Uterus (tissue), 4 donors: ENCODE data around the gene ZNF224. TPM values are rescaled to one million over a fixed set of nuclear protein-coding genes. Genes with fewer than 3 reads are reported as not detected.
A peak's percentile ranks its signal among the peaks of the same experiment; 100 is the strongest.

Source experiments
- DNase-seq, 2 donors: peaks; one replicate each; pipeline ENCODE4 v3.0.0-alpha.2; 2019 to 2020
- H3K27ac ChIP-seq, 2 donors: fragments of 200-600 bp; sonication (generic); 1 replicate in 1 of 2; 2 replicates in 1 of 2; pipeline ENCODE4 v1.5.1; 2016 to 2018
- H3K27me3 ChIP-seq, 2 donors: fragments of 200-600 bp; sonication (generic); one replicate each; pipeline ENCODE4 v1.5.1; 2018 to 2019; ENCODE audit warnings: control low read depth in 1 of 2
- H3K36me3 ChIP-seq, 2 donors: fragments of 200-600 bp; sonication (generic); one replicate each; pipeline ENCODE4 v1.5.1; 2019; ENCODE audit warnings: control low read depth in 1 of 2
- H3K4me1 ChIP-seq, 2 donors: fragments of 200-600 bp; sonication (generic); one replicate each; pipeline ENCODE4 v1.5.1; 2018 to 2019; ENCODE audit warnings: control low read depth in 1 of 2
- H3K4me3 ChIP-seq, 2 donors: fragments of 200-600 bp; sonication (generic); 1 replicate in 1 of 2; 2 replicates in 1 of 2; pipeline ENCODE4 v1.5.1; 2018 to 2019; ENCODE audit warnings: mild to moderate bottlenecking in 1 of 2
- H3K9me3 ChIP-seq, 2 donors: fragments of 200-600 bp; sonication (generic); one replicate each; pipeline ENCODE4 v1.5.1; 2019; ENCODE audit warnings: control low read depth in 1 of 2
- POLR2A ChIP-seq, 2 donors: fragments of 450-650 bp; IDR thresholded peaks; one replicate each; pipeline ENCODE4 v1.6.1; 2016; ENCODE audit warnings: antibody characterized with exemption in 2 of 2, mild to moderate bottlenecking in 1 of 2, moderate library complexity in 1 of 2
- intact Hi-C: fragments of 100-400 bp; cut with DNase I; formaldehyde crosslinking; loops from one replicate; pipeline ENCODE4 v1.15.1; 2023; ENCODE audit warnings: low total_unique reads
- total RNA-seq, 4 donors: library from RNA; depleted of rRNA in 3 of 4; stranded (reverse); fragments of >200 nt in 3 of 4; gene quantifications; one replicate each; pipeline versions ENCODE4 v1.1.0 to v1.2.4, GENCODE V29; 2014 to 2023
- TF ChIP-seq, protein P1 (sequence below), 4 experiments: fragments of 200-600 bp in 2 of 4; fragments of 450-650 bp in 2 of 4; sonication (generic) in 2 of 4; IDR thresholded peaks; one replicate each; pipeline ENCODE4 v1.5.1; 2016 to 2019; ENCODE audit warnings: antibody characterized with exemption in 4 of 4, mild to moderate bottlenecking in 2 of 4, moderate library complexity in 1 of 4
- donor health status: DM: yes; HTN: yes; CAD: no.

The ZNF224 gene
- total RNA-seq, 4 donors from 2014 or later, result 7.4 to 59.7 (median 37.1) TPM

DNA sequence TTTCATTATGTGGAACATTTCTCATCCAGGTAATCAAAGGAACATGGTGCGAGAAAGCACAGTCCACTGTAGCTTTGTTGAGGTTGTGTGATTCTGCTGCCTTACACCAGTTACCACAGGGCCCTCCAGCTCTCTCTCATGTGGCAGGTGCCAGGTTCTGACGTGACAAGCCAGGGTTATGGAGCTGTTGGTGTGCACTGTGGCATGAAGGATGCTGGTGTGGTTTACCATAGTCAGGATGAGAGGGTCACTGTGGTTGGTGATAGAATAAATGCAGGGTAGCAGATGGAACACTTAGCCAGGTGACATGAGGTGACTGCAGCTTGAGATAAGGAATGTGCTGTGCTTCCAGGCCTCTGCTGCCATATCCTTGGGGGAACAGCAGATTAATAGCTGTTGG is 34.9 kb upstream of the ZNF224 start:
- Histone ChIP-seq H3K36me3 (no peaks in the 10 kb centered on the region), H3K4me1 (no peaks in the 10 kb centered on the region), H3K27me3 (no peaks in the 10 kb centered on the region), H3K9me3 (peaks cover 0 to 15% of the 10 kb centered on the region in 2 donors), H3K27ac (no peak overlapping the region), H3K4me3 (no peak overlapping the region)
- no peak for DNase-seq
- no peak for TF ChIP-seq POLR2A (IDR thresholded peaks at IDR 0.05)
- TF ChIP-seq, protein P1, sequence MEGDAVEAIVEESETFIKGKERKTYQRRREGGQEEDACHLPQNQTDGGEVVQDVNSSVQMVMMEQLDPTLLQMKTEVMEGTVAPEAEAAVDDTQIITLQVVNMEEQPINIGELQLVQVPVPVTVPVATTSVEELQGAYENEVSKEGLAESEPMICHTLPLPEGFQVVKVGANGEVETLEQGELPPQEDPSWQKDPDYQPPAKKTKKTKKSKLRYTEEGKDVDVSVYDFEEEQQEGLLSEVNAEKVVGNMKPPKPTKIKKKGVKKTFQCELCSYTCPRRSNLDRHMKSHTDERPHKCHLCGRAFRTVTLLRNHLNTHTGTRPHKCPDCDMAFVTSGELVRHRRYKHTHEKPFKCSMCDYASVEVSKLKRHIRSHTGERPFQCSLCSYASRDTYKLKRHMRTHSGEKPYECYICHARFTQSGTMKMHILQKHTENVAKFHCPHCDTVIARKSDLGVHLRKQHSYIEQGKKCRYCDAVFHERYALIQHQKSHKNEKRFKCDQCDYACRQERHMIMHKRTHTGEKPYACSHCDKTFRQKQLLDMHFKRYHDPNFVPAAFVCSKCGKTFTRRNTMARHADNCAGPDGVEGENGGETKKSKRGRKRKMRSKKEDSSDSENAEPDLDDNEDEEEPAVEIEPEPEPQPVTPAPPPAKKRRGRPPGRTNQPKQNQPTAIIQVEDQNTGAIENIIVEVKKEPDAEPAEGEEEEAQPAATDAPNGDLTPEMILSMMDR (IDR thresholded peaks at IDR 0.05), result no peak
- intact Hi-C loops, result no loop called here

DNA sequence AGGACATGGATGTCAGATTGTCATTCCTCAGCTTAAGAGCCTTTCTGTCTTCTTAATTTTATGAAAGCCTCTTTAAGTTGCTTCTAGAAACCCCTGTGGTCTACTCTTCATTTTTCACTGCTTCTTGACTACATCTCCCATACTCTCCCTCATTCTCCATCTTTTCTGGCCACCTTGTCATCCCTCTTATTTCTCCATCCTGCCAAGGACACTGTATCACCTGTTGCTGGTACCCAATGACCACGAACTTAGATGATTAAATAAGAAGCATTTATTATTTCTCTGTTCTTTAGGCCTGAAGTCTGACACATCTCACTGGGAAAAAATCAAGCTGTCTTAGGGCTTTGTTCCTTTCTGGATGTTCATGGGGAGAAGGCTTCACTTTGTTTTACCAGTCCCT is 33.1 kb upstream of the ZNF224 start:
- intact Hi-C loops, result no loop called here
- Histone ChIP-seq H3K4me1 (no peaks in the 10 kb centered on the region), H3K27ac (no peak overlapping the region), H3K27me3 (no peaks in the 10 kb centered on the region), H3K9me3 (peaks cover 0 to 32% of the 10 kb centered on the region in 2 donors), H3K4me3 (no peak overlapping the region), H3K36me3 (no peaks in the 10 kb centered on the region)
- TF ChIP-seq, protein P1 (IDR thresholded peaks at IDR 0.05), result no peak
- no peak for TF ChIP-seq POLR2A (IDR thresholded peaks at IDR 0.05)
- no peak for DNase-seq

DNA sequence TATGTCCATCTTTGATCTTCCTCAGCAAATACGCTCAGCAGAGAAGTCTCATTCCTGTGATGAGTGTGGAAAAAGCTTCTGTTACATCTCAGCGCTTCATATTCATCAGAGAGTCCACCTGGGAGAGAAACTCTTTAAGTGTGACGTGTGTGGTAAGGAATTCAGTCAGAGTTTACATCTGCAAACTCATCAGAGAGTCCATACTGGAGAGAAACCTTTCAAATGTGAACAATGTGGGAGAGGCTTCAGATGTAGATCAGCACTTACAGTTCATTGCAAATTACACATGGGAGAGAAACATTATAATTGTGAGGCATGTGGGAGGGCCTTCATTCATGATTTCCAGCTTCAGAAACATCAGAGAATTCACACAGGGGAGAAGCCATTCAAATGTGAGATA is 27.9 kb upstream of the ZNF224 start:
- no peak for DNase-seq
- Histone ChIP-seq H3K36me3 (no peaks in the 10 kb centered on the region), H3K4me1 (no peaks in the 10 kb centered on the region), H3K27me3 (no peaks in the 10 kb centered on the region), H3K27ac (no peak overlapping the region), H3K4me3 (no peak overlapping the region), H3K9me3 (peaks cover 0 to 46% of the 10 kb centered on the region in 2 donors)
- TF ChIP-seq POLR2A (IDR thresholded peaks at IDR 0.05), result no peak
- TF ChIP-seq, protein P1 (IDR thresholded peaks at IDR 0.05), result no peak
- intact Hi-C loops, result no loop called here

DNA sequence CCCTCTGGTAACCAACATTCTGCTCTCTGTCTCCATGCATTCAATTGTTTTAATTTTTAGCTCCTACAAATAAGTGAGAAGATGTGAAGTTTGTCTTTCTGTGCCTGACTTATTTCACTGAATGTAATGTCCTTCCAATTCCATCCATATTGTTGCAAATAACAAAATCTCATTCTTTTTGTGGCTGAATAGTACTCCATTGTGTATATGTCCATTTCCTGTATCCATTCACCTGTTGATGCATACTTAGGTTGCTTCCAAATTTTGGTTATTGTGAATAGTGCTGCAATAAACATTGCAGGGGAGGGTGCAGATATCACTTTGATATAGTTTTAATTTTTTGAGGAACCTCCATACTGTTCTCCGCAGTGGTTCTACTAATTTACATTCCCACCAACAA is 24.7 kb upstream of the ZNF224 start:
- H3K9me3 ChIP-seq, result peaks cover 0 to 30% of the 10 kb centered on the region in 2 donors
- no peaks in the 10 kb centered on the region for H3K27me3 ChIP-seq
- no peak overlapping the region for H3K4me3 ChIP-seq
- DNase-seq, result no peak
- H3K4me1 ChIP-seq, result no peaks in the 10 kb centered on the region
- H3K27ac ChIP-seq, result no peak overlapping the region
- H3K36me3 ChIP-seq, result no peaks in the 10 kb centered on the region
- TF ChIP-seq POLR2A (IDR thresholded peaks at IDR 0.05), result no peak
- TF ChIP-seq, protein P1 (IDR thresholded peaks at IDR 0.05), result no peak
- intact Hi-C loops, result no loop called here

DNA sequence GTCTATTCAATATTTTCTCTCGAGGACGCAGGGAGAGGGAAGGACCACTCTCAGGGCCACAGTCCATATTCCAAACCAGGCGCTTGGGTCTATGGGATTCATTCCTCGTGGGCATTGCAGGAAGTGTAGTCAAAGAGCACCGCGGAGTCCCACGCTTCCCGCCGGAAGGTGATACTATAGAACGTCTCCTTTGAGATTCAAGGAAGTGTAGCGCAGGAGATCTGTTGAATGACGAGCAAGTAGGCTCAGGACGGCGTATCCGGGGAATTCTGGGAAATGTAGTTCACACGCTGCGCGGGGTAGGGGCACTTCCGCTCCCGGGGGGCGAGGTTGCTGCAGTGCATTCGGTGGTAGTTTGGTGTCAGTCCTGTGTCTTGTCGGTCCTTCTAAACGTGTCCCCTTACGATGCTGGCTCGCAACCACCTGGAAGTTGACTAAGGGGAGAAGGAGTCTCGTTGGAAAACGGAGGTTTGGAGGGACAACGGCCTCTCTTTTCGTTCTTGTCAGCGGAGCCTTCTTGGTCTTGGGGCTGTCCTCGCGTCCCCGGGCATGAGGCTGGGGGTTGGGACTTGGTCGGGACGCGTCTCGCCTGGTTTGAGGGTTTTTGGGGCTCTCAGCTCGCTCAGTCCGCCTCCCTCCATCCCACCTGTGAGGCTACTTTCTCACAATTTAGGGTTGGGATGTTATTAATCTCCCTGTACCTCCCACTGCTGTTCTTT is 22.2 kb upstream of the ZNF224 start, which contains the start of gene ZNF284:
TSS of gene ZNF284 (plus strand) at position 336 of the 719 bp plus-strand sequence. CDS start 4,231 bp downstream, outside the sequence.
- no peak for TF ChIP-seq POLR2A (IDR thresholded peaks at IDR 0.05)
- TF ChIP-seq, protein P1 (IDR thresholded peaks at IDR 0.05), result peak in 1 of 4 experiments; percentile 9
- DNase-seq, result peak; percentile 83 to 87
- H3K9me3 ChIP-seq, result peaks cover 0 to 5% of the 10 kb centered on the region in 2 donors
- no peaks in the 10 kb centered on the region for H3K27me3 ChIP-seq
- H3K4me1 ChIP-seq, result no peaks in the 10 kb centered on the region
- H3K27ac ChIP-seq, result peak within 1 kb of the TSS; percentile 49 to 59
- no peaks in the 10 kb centered on the region for H3K36me3 ChIP-seq
- H3K4me3 ChIP-seq, result peak within 1 kb of the TSS; percentile 44 to 58
- intact Hi-C loops, result no loop called here
